ENCODE results near the gene KRTAP5-3.

Gene KRTAP5-3

GRCh38 chr11:1563149-1563638 is 45.1 kb downstream of the KRTAP5-3 start:
- TF ChIP-seq, protein P1, sequence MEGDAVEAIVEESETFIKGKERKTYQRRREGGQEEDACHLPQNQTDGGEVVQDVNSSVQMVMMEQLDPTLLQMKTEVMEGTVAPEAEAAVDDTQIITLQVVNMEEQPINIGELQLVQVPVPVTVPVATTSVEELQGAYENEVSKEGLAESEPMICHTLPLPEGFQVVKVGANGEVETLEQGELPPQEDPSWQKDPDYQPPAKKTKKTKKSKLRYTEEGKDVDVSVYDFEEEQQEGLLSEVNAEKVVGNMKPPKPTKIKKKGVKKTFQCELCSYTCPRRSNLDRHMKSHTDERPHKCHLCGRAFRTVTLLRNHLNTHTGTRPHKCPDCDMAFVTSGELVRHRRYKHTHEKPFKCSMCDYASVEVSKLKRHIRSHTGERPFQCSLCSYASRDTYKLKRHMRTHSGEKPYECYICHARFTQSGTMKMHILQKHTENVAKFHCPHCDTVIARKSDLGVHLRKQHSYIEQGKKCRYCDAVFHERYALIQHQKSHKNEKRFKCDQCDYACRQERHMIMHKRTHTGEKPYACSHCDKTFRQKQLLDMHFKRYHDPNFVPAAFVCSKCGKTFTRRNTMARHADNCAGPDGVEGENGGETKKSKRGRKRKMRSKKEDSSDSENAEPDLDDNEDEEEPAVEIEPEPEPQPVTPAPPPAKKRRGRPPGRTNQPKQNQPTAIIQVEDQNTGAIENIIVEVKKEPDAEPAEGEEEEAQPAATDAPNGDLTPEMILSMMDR (IDR thresholded peaks at IDR 0.05; ENCODE audit: low read depth, low read length): no peak
- in situ Hi-C loops (cut with HindIII; ENCODE audit: low sequenced_read_pairs): no loop called here
- no peak overlapping the region for H3K4me3 ChIP-seq (ENCODE audit: low read depth, low read length)
- no peak for DNase-seq (ENCODE audit: low read depth, low spot score)

DNA sequence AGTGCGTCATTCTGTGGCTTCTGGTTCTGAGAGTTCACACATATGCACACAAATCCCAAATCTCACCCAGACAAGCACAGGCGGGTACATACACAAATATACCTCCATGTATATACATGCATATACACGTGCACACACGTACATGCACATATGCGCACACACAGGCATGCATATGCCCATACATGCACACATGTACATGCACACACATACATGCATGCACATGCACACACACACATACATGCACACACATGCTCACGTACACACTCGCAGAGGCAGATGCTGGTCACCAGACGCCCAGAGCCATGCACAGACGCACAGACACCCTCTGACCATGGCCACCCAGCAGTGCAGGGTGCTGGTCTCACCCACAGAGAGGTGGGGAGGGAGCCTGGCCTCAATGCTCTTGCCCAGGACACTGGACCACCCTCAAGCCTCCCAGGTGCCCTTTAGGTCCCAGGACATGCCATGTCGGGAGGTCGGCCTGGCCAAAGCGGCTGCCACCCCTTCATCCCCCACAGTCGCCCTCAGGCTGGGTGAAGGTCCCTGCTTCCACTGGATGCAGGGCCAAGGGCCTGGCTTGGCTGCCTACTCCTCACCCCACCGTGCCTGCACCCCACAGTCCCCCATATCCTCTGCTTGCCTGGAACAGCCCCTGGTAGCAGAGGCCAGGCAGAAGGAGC is 45.7 kb downstream of the KRTAP5-3 start:
- no peak for DNase-seq (ENCODE audit: low read depth, low spot score)
- TF ChIP-seq, protein P1 (IDR thresholded peaks at IDR 0.05; ENCODE audit: low read depth, low read length): no peak
- in situ Hi-C loops (cut with HindIII; ENCODE audit: low sequenced_read_pairs): no loop called here
- H3K4me3 ChIP-seq (ENCODE audit: low read depth, low read length): no peak overlapping the region

- in situ Hi-C loops (cut with HindIII; ENCODE audit: low sequenced_read_pairs): no loop called here
- no peak overlapping the region for H3K4me3 ChIP-seq (ENCODE audit: low read depth, low read length)
- TF ChIP-seq, protein P1 (IDR thresholded peaks at IDR 0.05; ENCODE audit: low read depth, low read length): no peak
- no peak for DNase-seq (ENCODE audit: low read depth, low spot score)
Observed at GRCh38 chr11:1561955-1562354, 46.3 kb downstream of the KRTAP5-3 start.

GRCh38 chr11:1561266-1561665 is 47.0 kb downstream of the KRTAP5-3 start:
- DNase-seq (ENCODE audit: low read depth, low spot score): no peak
- no peak overlapping the region for H3K4me3 ChIP-seq (ENCODE audit: low read depth, low read length)
- in situ Hi-C loops (cut with HindIII; ENCODE audit: low sequenced_read_pairs): no loop called here
- TF ChIP-seq, protein P1 (IDR thresholded peaks at IDR 0.05; ENCODE audit: low read depth, low read length): no peak

GRCh38 chr11:1560649-1561251 is 47.5 kb downstream of the KRTAP5-3 start:
- in situ Hi-C loops (cut with HindIII; ENCODE audit: low sequenced_read_pairs): no loop called here
- no peak overlapping the region for H3K4me3 ChIP-seq (ENCODE audit: low read depth, low read length)
- TF ChIP-seq, protein P1 (IDR thresholded peaks at IDR 0.05; ENCODE audit: low read depth, low read length): no peak
- DNase-seq (ENCODE audit: low read depth, low spot score): no peak

DNA sequence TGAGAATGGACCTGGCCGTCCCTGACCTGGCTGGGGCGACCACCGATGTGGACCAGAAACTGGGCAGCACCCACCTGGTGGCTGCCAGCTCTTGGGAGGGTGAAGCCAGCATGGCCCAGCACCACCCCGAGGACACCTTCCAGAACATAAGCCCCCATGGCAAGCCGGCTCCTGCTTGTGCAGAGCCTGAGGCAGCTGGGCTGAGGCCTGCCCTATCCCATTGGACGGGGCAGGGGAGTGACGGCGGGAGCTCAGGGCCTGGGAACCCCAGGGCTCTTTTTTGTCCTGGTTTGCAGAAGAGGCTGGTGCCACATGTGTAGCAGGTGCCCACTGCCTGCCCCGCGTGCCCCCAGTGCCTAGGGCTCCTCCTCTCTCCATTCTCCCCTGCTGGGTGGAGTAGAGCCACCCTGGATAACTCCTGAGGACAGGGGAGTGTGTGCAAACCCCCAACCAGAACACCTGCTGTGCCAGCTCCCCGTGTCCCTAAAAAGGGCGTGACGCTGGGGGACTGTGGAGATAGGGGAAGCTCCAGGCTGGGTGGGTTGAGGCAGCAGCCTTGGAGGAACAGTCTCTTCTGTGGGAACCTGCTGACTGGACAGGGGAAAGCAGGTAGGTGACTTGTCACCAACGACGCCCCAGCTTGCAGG is 48.1 kb downstream of the KRTAP5-3 start:
- no peak for DNase-seq (ENCODE audit: low read depth, low spot score)
- in situ Hi-C loops (cut with HindIII; ENCODE audit: low sequenced_read_pairs): no loop called here
- H3K4me3 ChIP-seq (ENCODE audit: low read depth, low read length): no peak overlapping the region
- TF ChIP-seq, protein P1 (IDR thresholded peaks at IDR 0.05; ENCODE audit: low read depth, low read length): no peak

All from astrocyte of the spinal cord (primary cell).